Measurements from ENCODE around the gene PSMD4.

DNA sequence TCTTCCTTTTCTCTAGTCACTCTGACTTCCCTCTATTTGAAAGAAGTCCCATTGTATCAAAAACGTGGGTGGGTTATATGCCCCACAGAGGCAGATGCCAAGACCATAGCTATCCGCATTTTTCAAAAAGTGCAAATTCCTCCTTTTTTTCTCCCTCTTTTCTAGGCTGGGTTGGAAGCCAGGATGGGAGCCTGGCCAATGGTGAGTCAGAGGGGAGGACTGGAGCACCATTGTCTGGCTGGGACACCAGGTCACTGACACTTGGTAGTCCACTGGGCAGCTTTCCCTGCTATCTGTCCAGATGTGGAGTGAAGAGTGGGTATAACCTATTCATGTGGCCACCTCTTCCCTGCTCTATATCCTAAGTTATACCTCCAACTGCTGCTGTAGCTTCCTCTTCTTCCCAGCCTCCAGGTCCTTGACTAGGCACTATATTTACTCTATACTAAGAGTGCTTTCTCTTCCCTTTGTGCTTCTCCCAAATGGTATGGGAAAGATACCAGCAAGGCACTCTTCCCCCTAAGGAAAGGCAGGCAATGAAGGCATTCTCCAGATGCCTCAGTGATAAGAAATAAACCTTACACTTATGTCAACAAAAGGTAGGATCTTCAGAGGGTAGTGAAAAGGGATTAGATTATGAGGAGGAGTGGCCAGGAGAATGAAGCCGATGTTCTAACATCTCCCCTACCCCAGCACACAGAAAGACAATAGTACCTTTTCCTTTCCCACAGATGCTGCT is 59.8 kb downstream of the PSMD4 start:
- TF ChIP-seq, protein P1, sequence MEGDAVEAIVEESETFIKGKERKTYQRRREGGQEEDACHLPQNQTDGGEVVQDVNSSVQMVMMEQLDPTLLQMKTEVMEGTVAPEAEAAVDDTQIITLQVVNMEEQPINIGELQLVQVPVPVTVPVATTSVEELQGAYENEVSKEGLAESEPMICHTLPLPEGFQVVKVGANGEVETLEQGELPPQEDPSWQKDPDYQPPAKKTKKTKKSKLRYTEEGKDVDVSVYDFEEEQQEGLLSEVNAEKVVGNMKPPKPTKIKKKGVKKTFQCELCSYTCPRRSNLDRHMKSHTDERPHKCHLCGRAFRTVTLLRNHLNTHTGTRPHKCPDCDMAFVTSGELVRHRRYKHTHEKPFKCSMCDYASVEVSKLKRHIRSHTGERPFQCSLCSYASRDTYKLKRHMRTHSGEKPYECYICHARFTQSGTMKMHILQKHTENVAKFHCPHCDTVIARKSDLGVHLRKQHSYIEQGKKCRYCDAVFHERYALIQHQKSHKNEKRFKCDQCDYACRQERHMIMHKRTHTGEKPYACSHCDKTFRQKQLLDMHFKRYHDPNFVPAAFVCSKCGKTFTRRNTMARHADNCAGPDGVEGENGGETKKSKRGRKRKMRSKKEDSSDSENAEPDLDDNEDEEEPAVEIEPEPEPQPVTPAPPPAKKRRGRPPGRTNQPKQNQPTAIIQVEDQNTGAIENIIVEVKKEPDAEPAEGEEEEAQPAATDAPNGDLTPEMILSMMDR (conservative IDR thresholded peaks at IDR 0.05 in 1 of 2, IDR thresholded peaks at IDR 0.05 in 1 of 2; ENCODE audit: extremely low read depth in 1 of 2, insufficient read depth in 1 of 2, low read depth in 1 of 2, low read length in 2 of 2): no peak
- no peak for TF ChIP-seq EZH2 (IDR thresholded peaks at IDR 0.05; ENCODE audit: borderline replicate concordance, low read length)

Measured in mammary epithelial cell (primary cell).